ENCODE results near the gene TUSC2. TPM values are rescaled to one million over a fixed set of nuclear protein-coding genes. Genes with fewer than 3 reads are reported as not detected.

TUSC2 gene
- total RNA-seq, 2 donors from 2014 or later = 23.5 to 28.1 TPM

- Mint-ChIP-seq H3K9me3 (no peaks in the 10 kb centered on the region), H3K27ac (no peak overlapping the region), H3K27me3 (ENCODE audit: insufficient read depth) (peaks cover 1% of the 10 kb centered on the region), H3K4me1 (peaks cover 36% of the 10 kb centered on the region), H3K36me3 (ENCODE audit: low read depth) (peaks cover 18% of the 10 kb centered on the region), H3K4me3 (no peak overlapping the region)
- Histone ChIP-seq H3K27ac (ENCODE audit: low read depth, low read length) (no peak overlapping the region), H3K9ac (ENCODE audit: extremely low read depth, low read length, poor library complexity, severe bottlenecking) (no peak overlapping the region), H3K36me3 (ENCODE audit: control insufficient read depth, insufficient read depth, low read length) (peaks cover 33% of the 10 kb centered on the region), H3K4me1 (ENCODE audit: control insufficient read depth, insufficient read depth, low read length) (peaks cover 11% of the 10 kb centered on the region), H3K27me3 (ENCODE audit: control insufficient read depth, insufficient read depth, low read length, poor library complexity, severe bottlenecking) (no peaks in the 10 kb centered on the region), H3K9me3 (ENCODE audit: control insufficient read depth, low read length) (no peaks in the 10 kb centered on the region), H3K4me3 (ENCODE audit: low read length) (no peak overlapping the region)
- TF ChIP-seq, protein P1, sequence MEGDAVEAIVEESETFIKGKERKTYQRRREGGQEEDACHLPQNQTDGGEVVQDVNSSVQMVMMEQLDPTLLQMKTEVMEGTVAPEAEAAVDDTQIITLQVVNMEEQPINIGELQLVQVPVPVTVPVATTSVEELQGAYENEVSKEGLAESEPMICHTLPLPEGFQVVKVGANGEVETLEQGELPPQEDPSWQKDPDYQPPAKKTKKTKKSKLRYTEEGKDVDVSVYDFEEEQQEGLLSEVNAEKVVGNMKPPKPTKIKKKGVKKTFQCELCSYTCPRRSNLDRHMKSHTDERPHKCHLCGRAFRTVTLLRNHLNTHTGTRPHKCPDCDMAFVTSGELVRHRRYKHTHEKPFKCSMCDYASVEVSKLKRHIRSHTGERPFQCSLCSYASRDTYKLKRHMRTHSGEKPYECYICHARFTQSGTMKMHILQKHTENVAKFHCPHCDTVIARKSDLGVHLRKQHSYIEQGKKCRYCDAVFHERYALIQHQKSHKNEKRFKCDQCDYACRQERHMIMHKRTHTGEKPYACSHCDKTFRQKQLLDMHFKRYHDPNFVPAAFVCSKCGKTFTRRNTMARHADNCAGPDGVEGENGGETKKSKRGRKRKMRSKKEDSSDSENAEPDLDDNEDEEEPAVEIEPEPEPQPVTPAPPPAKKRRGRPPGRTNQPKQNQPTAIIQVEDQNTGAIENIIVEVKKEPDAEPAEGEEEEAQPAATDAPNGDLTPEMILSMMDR (conservative IDR thresholded peaks at IDR 0.05) = no peak
- 95 to 98% methylated on average over 6 to 7 of the region's 7 CpGs for WGBS, 2 experiments (ENCODE audit: insufficient coverage in 1 of 2, insufficient read length in 1 of 2)
- DNase-seq = no peak
Measured at GRCh38 chr3:50354850-50355249, 26.8 kb upstream of the TUSC2 start.

DNA sequence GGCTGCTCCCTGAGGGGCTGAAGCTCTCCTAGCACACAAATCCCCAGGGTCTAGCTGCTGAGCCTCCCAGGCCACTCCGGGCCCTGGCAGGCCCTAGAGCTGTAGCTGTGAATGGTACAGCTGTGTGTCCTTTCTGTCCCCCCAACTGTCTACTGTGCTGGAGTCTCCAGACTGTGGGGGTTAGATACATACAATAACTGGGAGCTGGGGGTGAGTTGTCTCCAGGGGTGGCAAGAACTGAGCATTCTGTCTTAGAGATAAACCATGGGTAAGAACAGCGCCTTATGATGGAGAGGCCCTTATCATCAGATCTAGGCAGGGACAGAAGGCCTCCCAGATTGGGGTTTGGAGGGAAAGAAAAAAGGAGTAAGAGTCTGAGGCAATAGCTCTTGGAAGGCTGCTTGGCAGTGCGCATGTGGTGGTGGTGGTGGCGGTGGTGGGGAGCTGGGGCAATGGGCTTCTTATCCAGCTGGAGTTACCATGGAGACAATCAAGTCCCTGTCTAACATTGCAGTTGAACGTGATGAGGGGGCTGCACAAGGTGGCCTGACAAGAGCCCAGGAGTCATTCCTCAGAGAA lies 26.3 kb upstream of the TUSC2 start:
- Mint-ChIP-seq H3K4me3 (no peak overlapping the region), H3K36me3 (ENCODE audit: low read depth) (peaks cover 18% of the 10 kb centered on the region), H3K9me3 (no peaks in the 10 kb centered on the region), H3K27me3 (ENCODE audit: insufficient read depth) (peaks cover 1% of the 10 kb centered on the region), H3K4me1 (peaks cover 36% of the 10 kb centered on the region), H3K27ac (no peak overlapping the region)
- H3K9ac ChIP-seq (ENCODE audit: extremely low read depth, low read length, poor library complexity, severe bottlenecking) = no peak overlapping the region
- no peaks in the 10 kb centered on the region for H3K27me3 ChIP-seq (ENCODE audit: control insufficient read depth, insufficient read depth, low read length, poor library complexity, severe bottlenecking)
- TF ChIP-seq, protein P1 (conservative IDR thresholded peaks at IDR 0.05) = no peak
- H3K4me3 ChIP-seq (ENCODE audit: low read length) = no peak overlapping the region
- peaks cover 11% of the 10 kb centered on the region for H3K4me1 ChIP-seq (ENCODE audit: control insufficient read depth, insufficient read depth, low read length)
- DNase-seq = no peak
- H3K27ac ChIP-seq (ENCODE audit: low read depth, low read length) = no peak overlapping the region
- H3K9me3 ChIP-seq (ENCODE audit: control insufficient read depth, low read length) = no peaks in the 10 kb centered on the region
- peaks cover 33% of the 10 kb centered on the region for H3K36me3 ChIP-seq (ENCODE audit: control insufficient read depth, insufficient read depth, low read length)
- WGBS, 2 experiments (ENCODE audit: insufficient coverage in 1 of 2, insufficient read length in 1 of 2) = 96 to 100% methylated on average over 1 to 5 of the region's 5 CpGs

GRCh38 chr3:50353245-50354004 lies 25.4 kb upstream of the TUSC2 start:
- Histone ChIP-seq H3K27me3 (ENCODE audit: control insufficient read depth, insufficient read depth, low read length, poor library complexity, severe bottlenecking) (no peaks in the 10 kb centered on the region), H3K9me3 (ENCODE audit: control insufficient read depth, low read length) (no peaks in the 10 kb centered on the region), H3K9ac (ENCODE audit: extremely low read depth, low read length, poor library complexity, severe bottlenecking) (no peak overlapping the region), H3K27ac (ENCODE audit: low read depth, low read length) (no peak overlapping the region), H3K4me3 (ENCODE audit: low read length) (no peak overlapping the region), H3K4me1 (ENCODE audit: control insufficient read depth, insufficient read depth, low read length) (peaks cover 8% of the 10 kb centered on the region), H3K36me3 (ENCODE audit: control insufficient read depth, insufficient read depth, low read length) (peaks cover 36% of the 10 kb centered on the region)
- no peak overlapping the region for H3K4me3 Mint-ChIP-seq
- peaks cover 32% of the 10 kb centered on the region for H3K4me1 Mint-ChIP-seq
- 94% methylated on average over 9 to 12 of the region's 12 CpGs for WGBS, 2 experiments (ENCODE audit: insufficient coverage in 1 of 2, insufficient read length in 1 of 2)
- DNase-seq = no peak
- no peaks in the 10 kb centered on the region for H3K9me3 Mint-ChIP-seq
- TF ChIP-seq, protein P1 (conservative IDR thresholded peaks at IDR 0.05) = no peak
- H3K27ac Mint-ChIP-seq = no peak overlapping the region
- peaks cover 1% of the 10 kb centered on the region for H3K27me3 Mint-ChIP-seq (ENCODE audit: insufficient read depth)
- H3K36me3 Mint-ChIP-seq (ENCODE audit: low read depth) = peaks cover 18% of the 10 kb centered on the region

Measured in endodermal cell (in vitro differentiated cells).